IMR-90 (cell line): ENCODE results near the gene C2CD4D. TPM values are rescaled to one million over a fixed set of nuclear protein-coding genes. Genes with fewer than 3 reads are reported as not detected.

Experiments used
- ATAC-seq: fragments of 200-7000 bp; cut with Tn5 transposase; 2 replicates; pipeline ENCODE4 v1.9.1; 2020; ENCODE audit warnings: low read depth, mild to moderate bottlenecking, moderate library complexity
- BruUV-seq: library from RNA; stranded (reverse); fragments of 400-500 nt; replicated peaks from 2 replicates; lab custom pipeline; 2021; lab: Mats Ljungman, UMichigan
- CTCF ChIA-PET: fragments of 300-600 bp; formaldehyde crosslinking; extraction: SDS; loops from one replicate; lab custom pipeline; 2021; ENCODE audit warnings: antibody characterized with exemption; lab: Yijun Ruan, JAX
- POLR2A ChIA-PET: fragments of 300-600 bp; sonication (Branson Sonifier 250); formaldehyde crosslinking; loops from one replicate; lab custom pipeline; 2022; ENCODE audit warnings: antibody characterized with exemption; ENCODE audit not compliant: unreplicated experiment; lab: Charles Lee
- DNase-seq: peaks from one replicate; pipeline ENCODE4 v3.0.0; 2013
- H2AFZ ChIP-seq: replicated peaks from 2 replicates; pipeline ENCODE3; 2013; ENCODE audit warnings: low read length, mild to moderate bottlenecking; ENCODE audit not compliant: poor library complexity
- H2AK5ac ChIP-seq: 2 replicates; pipeline ENCODE4 v1.6.1; 2013; ENCODE audit warnings: low read depth, low read length, inconsistent platforms
- H2AK9ac ChIP-seq: replicated peaks from 2 replicates; pipeline ENCODE3; 2013; ENCODE audit warnings: mild to moderate bottlenecking, low read depth, low read length, moderate library complexity; ENCODE audit not compliant: poor library complexity
- H2BK120ac ChIP-seq: 2 replicates; pipeline ENCODE4 v1.6.1; 2013; ENCODE audit warnings: low read depth, low read length, inconsistent platforms
- H2BK15ac ChIP-seq: 3 replicates; pipeline ENCODE4 v1.6.1; 2013; ENCODE audit warnings: low read depth, low read length, inconsistent platforms
- H2BK20ac ChIP-seq: 2 replicates; pipeline ENCODE4 v1.6.1; 2013; ENCODE audit warnings: low read depth, mild to moderate bottlenecking, inconsistent platforms, low read length, moderate library complexity
- H2BK5ac ChIP-seq: 2 replicates; pipeline ENCODE4 v1.6.1; 2013; ENCODE audit warnings: mild to moderate bottlenecking, low read depth, low read length, inconsistent platforms; ENCODE audit not compliant: poor library complexity, severe bottlenecking
- H3K14ac ChIP-seq: replicated peaks from 2 replicates; pipeline ENCODE4 v1.6.1; 2013; ENCODE audit warnings: low read depth, low read length, inconsistent platforms
- H3K18ac ChIP-seq: 2 replicates; pipeline ENCODE4 v1.6.1; 2013; ENCODE audit warnings: low read depth, low read length, control low read depth
- H3K23ac ChIP-seq: 2 replicates; pipeline ENCODE4 v1.6.1; 2013; ENCODE audit warnings: low read depth, low read length, inconsistent platforms
- H3K27ac ChIP-seq: 2 replicates; pipeline ENCODE4 v1.5.1; 2013; ENCODE audit warnings: mild to moderate bottlenecking, control low read depth, low read length; ENCODE audit not compliant: insufficient read depth
- H3K27me3 ChIP-seq: 2 replicates; pipeline ENCODE4 v1.6.1; 2013; ENCODE audit warnings: low read length; ENCODE audit not compliant: control insufficient read depth, insufficient read depth
- H3K36me3 ChIP-seq: 2 replicates; pipeline ENCODE4 v1.6.1; 2013; ENCODE audit warnings: low read length, mixed read lengths; ENCODE audit not compliant: control insufficient read depth, insufficient read depth
- H3K4ac ChIP-seq: 2 replicates; pipeline ENCODE4 v1.6.1; 2013; ENCODE audit warnings: low read depth, low read length, inconsistent platforms
- H3K4me1 ChIP-seq: 2 replicates; pipeline ENCODE4 v1.6.1; 2013; ENCODE audit warnings: low read length, mixed read lengths; ENCODE audit not compliant: control insufficient read depth, insufficient read depth
- H3K4me2 ChIP-seq: 2 replicates; pipeline ENCODE4 v1.6.1; 2013; ENCODE audit warnings: low read depth, mild to moderate bottlenecking, control low read depth, low read length, moderate library complexity
- H3K4me3 ChIP-seq: 2 replicates; pipeline ENCODE4 v1.5.1; 2013; ENCODE audit warnings: low read depth, mild to moderate bottlenecking, control low read depth, low read length, moderate library complexity; ENCODE audit not compliant: insufficient read depth
- H3K56ac ChIP-seq: 2 replicates; pipeline ENCODE4 v1.6.1; 2013; ENCODE audit warnings: low read length, inconsistent platforms; ENCODE audit not compliant: insufficient read depth; ENCODE audit errors: extremely low read depth
- H3K79me1 ChIP-seq, 2 experiments: 2 replicates each; pipeline ENCODE4 v1.6.1; 2013; ENCODE audit warnings: low read length in 2 of 2, inconsistent platforms in 1 of 2, low read depth in 1 of 2
- H3K9ac ChIP-seq: 2 replicates; pipeline ENCODE4 v1.6.1; 2013; ENCODE audit warnings: low read depth, low read length, control low read depth
- H3K9me1 ChIP-seq: 2 replicates; pipeline ENCODE4 v1.6.1; 2013; ENCODE audit warnings: low read length, inconsistent platforms; ENCODE audit not compliant: insufficient read depth
- H3K9me3 ChIP-seq: 2 replicates; pipeline ENCODE4 v1.6.1; 2013; ENCODE audit warnings: low read length; ENCODE audit not compliant: control insufficient read depth, insufficient read depth
- H4K20me1 ChIP-seq: 2 replicates; pipeline ENCODE4 v1.6.1; 2013; ENCODE audit warnings: low read length, inconsistent platforms; ENCODE audit not compliant: insufficient read depth
- H4K5ac ChIP-seq: 2 replicates; pipeline ENCODE4 v1.6.1; 2013; ENCODE audit warnings: mild to moderate bottlenecking, low read depth, low read length, control low read depth
- H4K8ac ChIP-seq, 2 experiments: 2 replicates each; pipeline ENCODE4 v1.6.1; 2013; ENCODE audit warnings: low read depth in 2 of 2, low read length in 2 of 2, control low read depth in 1 of 2, inconsistent platforms in 1 of 2
- H4K91ac ChIP-seq: 2 replicates; pipeline ENCODE4 v1.6.1; 2013; ENCODE audit warnings: low read depth, low read length, inconsistent platforms; ENCODE audit not compliant: insufficient read depth
- BHLHE40 ChIP-seq: fragments of 150-350 bp; IDR thresholded peaks from 2 replicates; pipeline ENCODE4 v1.6.1; 2016; ENCODE audit warnings: mild to moderate bottlenecking, low read depth, low read length
- CHD1 ChIP-seq: IDR thresholded peaks from 2 replicates; pipeline ENCODE4 v1.6.1; 2012; ENCODE audit warnings: low read depth, low read length, improper control_type of control experiment
- FOS ChIP-seq: fragments of 150-350 bp; IDR thresholded peaks from 2 replicates; pipeline ENCODE4 v1.6.1; 2016; ENCODE audit warnings: low read depth, low read length
- MXI1 ChIP-seq: IDR thresholded peaks from 2 replicates; pipeline ENCODE4 v1.6.1; 2012; ENCODE audit warnings: low read depth, mild to moderate bottlenecking, low read length, moderate library complexity, borderline replicate concordance
- RFX5 ChIP-seq: IDR thresholded peaks from 2 replicates; pipeline ENCODE4 v1.8.0; 2012; ENCODE audit warnings: low read depth, mild to moderate bottlenecking, low read length, moderate library complexity
- WGBS, 2 experiments: methylation state at CpG; one replicate each; pipeline versions ENCODE4 v1.1.5 to v1.1.7; 2013; ENCODE audit warnings: missing lambda C conversion rate in 2 of 2; ENCODE audit not compliant: insufficient read length in 1 of 2; ENCODE audit errors: extremely low coverage in 2 of 2; 5-methylcytosine and 5-hydroxymethylcytosine counted together
- dilution Hi-C: fragments of 300-500 bp; cut with HindIII; formaldehyde crosslinking; loops from one replicate; pipeline ENCODE4 v1.14.3; 2018; ENCODE audit warnings: low sequenced_read_pairs; ENCODE audit not compliant: unreplicated experiment
- in situ Hi-C: fragments of 300-500 bp; cut with MboI; formaldehyde crosslinking; loops from 3 replicates; pipeline ENCODE4 v1.14.3; 2019; ENCODE audit warnings: low sequenced_read_pairs, inconsistent platforms, mixed read lengths
- intact Hi-C: fragments of 100-400 bp; cut with micrococcal nuclease; formaldehyde crosslinking; loops from 2 replicates; pipeline ENCODE4 v1.10.0; 2022
- polyA plus RNA-seq, 3 experiments: library from polyadenylated mRNA; depleted of rRNA; stranded (reverse); fragments of >200 nt; gene quantifications; 2 replicates each; pipeline ENCODE4 v1.2.3, GENCODE V29; 2012; ENCODE audit warnings: low replicate concordance in 1 of 3
- total RNA-seq: library from RNA; depleted of rRNA; stranded (reverse); fragments of >200 nt; gene quantifications from 2 replicates; pipeline ENCODE4 v1.2.3, GENCODE V29; 2012

C2CD4D gene
- total and polyA plus RNA-seq, 2 of the 4 experiments (the other 2 are of a cell fraction): not detected

DNA sequence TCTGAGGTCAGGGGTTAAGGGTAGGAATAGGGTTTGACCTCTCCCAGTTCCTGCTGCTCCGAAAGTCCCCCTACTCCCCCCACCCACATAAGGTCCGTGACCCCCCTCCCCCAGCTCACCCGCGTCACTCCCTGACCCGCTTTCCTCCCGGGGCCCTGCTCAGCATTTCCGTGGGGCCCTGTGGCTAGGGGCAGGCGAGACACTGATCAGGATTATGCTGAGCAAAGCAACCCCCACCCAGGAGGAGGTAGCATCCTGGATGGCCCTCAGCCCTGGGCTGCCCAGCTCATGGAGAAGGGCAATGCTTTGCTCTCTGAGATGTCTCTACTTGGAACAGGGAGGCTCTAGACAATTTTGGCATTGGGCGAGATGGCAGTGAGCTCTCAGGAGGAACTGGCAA lies 11.8 kb downstream of the C2CD4D start:
- TF ChIP-seq RFX5: no peak
- TF ChIP-seq MXI1: no peak
- TF ChIP-seq FOS: no peak
- TF ChIP-seq BHLHE40: no peak
- TF ChIP-seq CHD1: no peak
- Histone ChIP-seq H4K20me1 (no peaks in the 10 kb centered on the region), H3K4me1 (no peaks in the 10 kb centered on the region), H2AK5ac (no peak overlapping the region), H2BK120ac (no peak overlapping the region), H3K9me3 (no peaks in the 10 kb centered on the region), H2AFZ (no peak overlapping the region), H3K4me3 (no peak overlapping the region), H3K36me3 (no peaks in the 10 kb centered on the region), H3K56ac (no peak overlapping the region), H3K18ac (no peak overlapping the region), H3K9me1 (no peaks in the 10 kb centered on the region), H3K9ac (no peak overlapping the region), H3K27ac (no peak overlapping the region), H2BK15ac (no peak overlapping the region), H4K8ac (no peak overlapping the region), H3K23ac (no peak overlapping the region), H3K4ac (no peak overlapping the region), H3K27me3 (peaks cover 63% of the 10 kb centered on the region), H2AK9ac (no peak overlapping the region), H3K14ac (no peak overlapping the region), H4K5ac (no peak overlapping the region), H2BK5ac (no peak overlapping the region), H3K4me2 (no peak overlapping the region), H2BK20ac (no peak overlapping the region), H3K79me1 (no peaks in the 10 kb centered on the region), H4K91ac (no peak overlapping the region)
- ChIA-PET POLR2A (no interaction called here), CTCF (interaction anchor here (0.7 kb wide), 1 partner anchor 115 kb away, joined by 3 read pairs; no protein-coding TSS in a partner anchor)
- dilution Hi-C loops: no loop called here
- ATAC-seq (no peak), DNase-seq (no peak)
- no TSS peak for BruUV-seq
- intact Hi-C loops: no loop called here
- in situ Hi-C loops: no loop called here
- WGBS, 2 experiments: 100% methylated on average over 1 of the region's 9 CpGs; no CpG with 5 or more reads in 1 of the 2 experiments
